Measurements from ENCODE around the gene CDHR2.

CDHR2 gene

DNA sequence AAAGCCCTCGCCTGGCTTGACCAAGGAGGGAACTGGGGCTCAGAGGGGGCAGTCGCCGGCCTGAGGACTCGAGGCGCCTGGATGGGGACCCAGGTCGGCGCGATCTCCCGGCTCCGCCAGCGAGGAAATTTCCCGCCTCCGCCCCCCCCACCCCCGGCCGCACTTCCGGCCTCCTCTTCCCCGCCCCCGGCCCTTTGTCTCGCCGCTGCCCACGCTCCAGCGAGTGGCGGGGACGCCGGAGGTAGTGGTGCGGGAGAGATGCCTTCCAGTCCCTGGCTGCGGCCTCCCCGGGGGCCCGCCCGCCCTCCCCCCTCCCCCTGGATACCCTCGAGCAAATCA, 61.3 kb downstream of the CDHR2 start:
- Histone ChIP-seq H3K36me3 (ENCODE audit: control insufficient read depth, insufficient read depth, low read length) (no peaks in the 10 kb centered on the region), H3K9ac (ENCODE audit: low read length) (no peak overlapping the region), H3K4me3 (ENCODE audit: low read length) (no peak overlapping the region), H3K4me1 (ENCODE audit: control insufficient read depth, insufficient read depth, low read length) (peaks cover 3% of the 10 kb centered on the region), H3K9me3 (ENCODE audit: control insufficient read depth, low read length) (no peaks in the 10 kb centered on the region), H3K27me3 (ENCODE audit: control insufficient read depth, insufficient read depth, low read length) (peaks cover 33% of the 10 kb centered on the region)

DNA sequence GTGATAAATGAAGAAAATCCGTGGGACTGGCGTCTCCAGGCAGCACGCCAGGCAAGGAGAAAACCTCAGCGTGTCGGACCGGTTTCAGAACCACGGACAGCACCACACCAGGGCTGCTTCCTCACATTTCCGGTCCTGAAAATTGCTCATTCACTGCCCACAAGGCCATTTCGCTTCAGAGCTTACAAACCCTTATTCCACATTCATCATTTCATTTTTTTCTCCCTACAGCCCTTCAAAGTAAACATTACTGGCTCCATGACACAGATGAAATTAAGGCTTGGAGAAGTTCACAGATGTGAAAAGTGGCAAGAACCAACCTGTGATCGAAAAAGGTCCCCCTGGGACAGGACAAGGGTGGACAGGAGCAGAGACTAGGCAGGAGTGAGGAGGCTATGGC, 62.3 kb downstream of the CDHR2 start:
- Histone ChIP-seq H3K9ac (ENCODE audit: low read length) (no peak overlapping the region), H3K36me3 (ENCODE audit: control insufficient read depth, insufficient read depth, low read length) (no peaks in the 10 kb centered on the region), H3K27me3 (ENCODE audit: control insufficient read depth, insufficient read depth, low read length) (peaks cover 37% of the 10 kb centered on the region), H3K4me1 (ENCODE audit: control insufficient read depth, insufficient read depth, low read length) (peaks cover 3% of the 10 kb centered on the region), H3K4me3 (ENCODE audit: low read length) (no peak overlapping the region), H3K9me3 (ENCODE audit: control insufficient read depth, low read length) (no peaks in the 10 kb centered on the region)

DNA sequence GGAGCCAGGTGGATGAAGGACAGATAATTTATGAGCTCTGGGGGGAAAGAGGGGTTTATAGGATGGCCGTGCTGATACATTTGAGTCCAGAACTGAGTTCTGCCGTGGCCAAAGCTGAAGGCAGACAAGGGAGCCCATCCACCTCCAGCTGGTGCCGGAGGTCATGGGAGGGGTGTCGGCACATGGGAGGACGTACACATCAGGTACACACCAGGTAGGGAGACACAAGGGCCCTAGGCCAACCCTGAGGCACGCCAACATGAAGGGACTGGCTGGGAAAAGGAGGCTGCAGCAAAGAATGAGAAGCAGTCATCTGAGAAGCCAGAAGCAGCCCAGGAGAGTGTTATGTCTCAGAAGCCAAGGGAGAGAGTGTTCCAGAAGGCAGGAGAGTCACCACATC, 62.9 kb downstream of the CDHR2 start:
- Histone ChIP-seq H3K36me3 (ENCODE audit: control insufficient read depth, insufficient read depth, low read length) (no peaks in the 10 kb centered on the region), H3K9ac (ENCODE audit: low read length) (no peak overlapping the region), H3K4me1 (ENCODE audit: control insufficient read depth, insufficient read depth, low read length) (peaks cover 3% of the 10 kb centered on the region), H3K27me3 (ENCODE audit: control insufficient read depth, insufficient read depth, low read length) (peaks cover 43% of the 10 kb centered on the region), H3K9me3 (ENCODE audit: control insufficient read depth, low read length) (no peaks in the 10 kb centered on the region), H3K4me3 (ENCODE audit: low read length) (no peak overlapping the region)

DNA sequence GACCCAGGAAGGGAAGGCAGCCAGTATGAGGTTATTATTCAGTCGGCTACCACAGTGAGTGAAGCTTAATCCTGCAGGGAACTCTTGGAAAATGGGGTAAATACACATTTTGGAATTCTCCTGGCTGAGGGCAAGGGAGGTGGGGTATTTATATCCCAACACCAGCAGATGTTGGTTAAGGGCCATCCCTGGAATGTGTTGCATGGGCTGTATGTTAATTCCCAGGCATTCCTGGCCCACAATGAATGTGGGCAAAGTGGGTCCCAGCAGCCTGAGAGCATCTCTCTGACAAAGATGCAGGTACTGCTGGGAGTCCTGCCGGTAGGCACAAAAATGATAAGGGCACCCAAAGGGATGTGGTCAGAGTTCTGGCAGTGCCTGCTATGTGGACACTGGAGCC, 63.7 kb downstream of the CDHR2 start:
- no peak overlapping the region for H3K4me3 ChIP-seq (ENCODE audit: low read length)
- H3K27me3 ChIP-seq (ENCODE audit: control insufficient read depth, insufficient read depth, low read length) = peaks cover 47% of the 10 kb centered on the region
- no peak overlapping the region for H3K9ac ChIP-seq (ENCODE audit: low read length)
- peaks cover 3% of the 10 kb centered on the region for H3K4me1 ChIP-seq (ENCODE audit: control insufficient read depth, insufficient read depth, low read length)
- no peaks in the 10 kb centered on the region for H3K36me3 ChIP-seq (ENCODE audit: control insufficient read depth, insufficient read depth, low read length)
- no peaks in the 10 kb centered on the region for H3K9me3 ChIP-seq (ENCODE audit: control insufficient read depth, low read length)

DNA sequence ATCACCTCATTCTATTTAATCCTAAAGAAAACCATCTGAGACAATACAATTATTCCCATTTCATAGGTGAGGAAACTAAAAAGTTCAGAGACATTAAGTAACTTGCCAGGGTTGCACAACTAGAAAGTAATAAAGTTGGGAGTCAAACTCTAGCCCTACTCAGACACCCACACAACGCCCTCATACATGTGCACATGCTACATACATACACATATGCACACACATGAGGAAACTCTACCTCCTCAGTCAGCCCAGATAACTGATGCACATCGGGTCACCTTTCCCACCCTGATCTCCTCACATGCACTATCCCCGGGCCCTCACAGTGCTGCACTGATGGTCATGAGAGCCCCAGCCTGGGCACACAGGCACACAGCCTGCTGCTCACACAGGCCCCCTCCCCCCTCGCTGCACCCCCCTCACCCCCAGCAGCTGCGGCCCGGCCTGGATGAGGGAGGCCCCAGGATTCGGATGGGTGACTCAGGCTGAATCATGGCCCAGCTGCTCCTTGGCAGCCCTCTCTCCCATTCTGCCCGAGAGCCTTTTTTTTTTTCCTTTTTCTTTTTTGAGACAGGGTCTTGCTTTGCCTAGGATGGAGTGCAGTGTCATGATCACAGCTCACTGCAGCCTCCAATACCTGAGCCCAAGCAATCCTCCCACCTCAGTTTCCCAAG, 65.8 kb downstream of the CDHR2 start:
- Histone ChIP-seq H3K4me1 (ENCODE audit: control insufficient read depth, insufficient read depth, low read length) (peaks cover 6% of the 10 kb centered on the region), H3K9ac (ENCODE audit: low read length) (no peak overlapping the region), H3K36me3 (ENCODE audit: control insufficient read depth, insufficient read depth, low read length) (no peaks in the 10 kb centered on the region), H3K4me3 (ENCODE audit: low read length) (no peak overlapping the region), H3K27me3 (ENCODE audit: control insufficient read depth, insufficient read depth, low read length) (peaks cover 57% of the 10 kb centered on the region), H3K9me3 (ENCODE audit: control insufficient read depth, low read length) (no peaks in the 10 kb centered on the region)

DNA sequence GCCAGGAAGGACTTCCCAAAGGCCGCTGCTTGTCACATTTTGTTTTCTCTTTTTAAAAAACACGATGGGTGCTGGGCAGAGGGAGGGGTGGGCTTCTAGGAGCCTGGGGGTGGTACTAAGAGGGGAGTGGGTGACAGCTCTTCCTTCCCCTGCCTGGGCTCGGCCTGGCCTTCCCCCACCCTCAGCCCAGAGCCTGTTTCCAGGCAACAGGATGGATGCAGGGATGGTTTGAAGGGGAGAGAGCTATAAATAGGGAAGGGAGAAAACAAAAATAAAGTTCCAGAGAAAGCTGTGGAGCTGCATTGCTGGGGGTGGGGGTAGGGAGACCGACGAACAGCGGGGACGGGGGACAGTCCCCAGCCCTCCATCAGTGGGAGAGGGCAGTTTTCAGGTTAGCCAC, 67.4 kb downstream of the CDHR2 start:
- no peak overlapping the region for H3K9ac ChIP-seq (ENCODE audit: low read length)
- H3K4me1 ChIP-seq (ENCODE audit: control insufficient read depth, insufficient read depth, low read length) = peaks cover 6% of the 10 kb centered on the region
- H3K36me3 ChIP-seq (ENCODE audit: control insufficient read depth, insufficient read depth, low read length) = no peaks in the 10 kb centered on the region
- H3K9me3 ChIP-seq (ENCODE audit: control insufficient read depth, low read length) = no peaks in the 10 kb centered on the region
- no peak overlapping the region for H3K4me3 ChIP-seq (ENCODE audit: low read length)
- H3K27me3 ChIP-seq (ENCODE audit: control insufficient read depth, insufficient read depth, low read length) = peaks cover 67% of the 10 kb centered on the region

DNA sequence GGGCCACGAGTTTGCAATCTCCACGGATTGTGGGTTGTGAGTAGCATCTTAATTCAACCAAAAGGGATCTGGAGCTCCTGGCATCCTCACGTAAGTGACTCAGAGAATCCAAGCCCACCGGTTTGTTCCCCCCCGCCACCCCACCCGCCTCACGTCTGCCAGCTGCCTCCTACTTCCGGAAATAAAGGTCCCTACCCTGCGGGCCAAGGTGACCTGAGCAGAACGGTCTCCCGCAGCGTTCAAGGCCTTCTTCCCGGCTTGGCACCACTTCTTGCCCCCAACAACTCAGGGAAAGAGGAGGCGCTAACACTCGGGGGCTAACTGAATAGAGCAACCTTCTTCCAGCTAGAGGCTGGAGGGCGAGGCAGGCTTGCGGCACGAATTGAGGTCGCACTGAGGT, 69.6 kb downstream of the CDHR2 start:
- Histone ChIP-seq H3K27me3 (ENCODE audit: control insufficient read depth, insufficient read depth, low read length) (peaks cover 62% of the 10 kb centered on the region), H3K4me3 (ENCODE audit: low read length) (no peak overlapping the region), H3K9me3 (ENCODE audit: control insufficient read depth, low read length) (no peaks in the 10 kb centered on the region), H3K9ac (ENCODE audit: low read length) (no peak overlapping the region), H3K36me3 (ENCODE audit: control insufficient read depth, insufficient read depth, low read length) (no peaks in the 10 kb centered on the region), H3K4me1 (ENCODE audit: control insufficient read depth, insufficient read depth, low read length) (peaks cover 4% of the 10 kb centered on the region)

DNA sequence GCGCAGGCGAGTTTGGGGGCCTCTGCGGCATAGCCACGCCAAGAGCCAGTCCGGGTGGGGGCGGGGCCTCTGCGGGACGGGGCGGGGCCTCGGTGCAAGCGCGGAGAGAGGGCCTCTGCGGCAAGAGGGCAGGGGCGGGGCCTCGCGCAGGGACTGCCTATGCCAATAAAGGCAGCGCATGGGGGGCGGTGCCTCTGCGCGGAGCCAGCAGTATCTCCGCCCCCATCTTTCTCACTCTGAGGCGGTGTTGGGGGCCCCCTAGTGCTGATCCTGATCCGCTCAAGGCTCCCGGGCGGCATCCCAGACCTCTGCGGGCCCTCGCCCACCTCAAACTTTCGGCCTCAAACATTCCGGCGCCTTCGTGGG, 70.0 kb downstream of the CDHR2 start:
- Histone ChIP-seq H3K4me3 (ENCODE audit: low read length) (no peak overlapping the region), H3K9me3 (ENCODE audit: control insufficient read depth, low read length) (no peaks in the 10 kb centered on the region), H3K27me3 (ENCODE audit: control insufficient read depth, insufficient read depth, low read length) (peaks cover 65% of the 10 kb centered on the region), H3K4me1 (ENCODE audit: control insufficient read depth, insufficient read depth, low read length) (peaks cover 4% of the 10 kb centered on the region), H3K9ac (ENCODE audit: low read length) (no peak overlapping the region), H3K36me3 (ENCODE audit: control insufficient read depth, insufficient read depth, low read length) (no peaks in the 10 kb centered on the region)

DNA sequence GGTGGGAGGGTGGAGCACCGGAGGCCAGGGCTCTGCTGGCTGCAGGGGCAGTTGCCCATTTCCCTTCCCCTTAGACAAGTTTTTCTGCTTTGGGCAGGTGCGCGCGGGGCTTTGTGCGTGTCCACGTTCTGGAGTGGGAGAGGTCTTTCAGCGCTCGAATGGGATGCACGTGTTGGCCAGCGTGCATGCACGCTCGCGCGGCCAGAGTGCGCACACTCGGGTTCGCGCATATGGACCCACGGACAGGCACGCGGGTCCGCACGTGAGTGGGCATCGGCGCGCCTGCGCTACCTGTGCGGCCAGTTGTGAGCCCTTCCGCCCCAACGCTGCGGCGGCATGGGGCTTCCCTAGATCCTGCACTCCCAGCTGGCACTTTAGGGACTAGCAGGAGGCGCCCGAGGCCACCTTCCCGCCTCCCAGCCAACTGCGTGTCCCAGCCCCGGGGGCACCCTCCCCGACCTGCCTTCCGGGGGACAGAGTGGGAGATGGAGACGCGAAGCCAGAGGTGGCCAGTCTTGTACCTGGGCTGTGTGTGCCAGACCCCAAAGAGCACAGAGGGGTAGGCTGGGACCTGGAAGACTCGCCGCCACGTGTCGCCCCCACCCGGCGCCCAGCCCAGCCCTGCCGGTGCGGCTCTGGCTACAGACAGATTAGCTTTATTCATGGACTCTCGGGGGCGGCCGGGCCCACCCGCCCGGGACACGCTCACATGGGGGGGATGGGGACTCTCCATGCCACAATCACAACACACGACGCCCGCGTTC, 70.6 kb downstream of the CDHR2 start:
- H3K9ac ChIP-seq (ENCODE audit: low read length) = no peak overlapping the region
- H3K27me3 ChIP-seq (ENCODE audit: control insufficient read depth, insufficient read depth, low read length) = peaks cover 67% of the 10 kb centered on the region
- H3K36me3 ChIP-seq (ENCODE audit: control insufficient read depth, insufficient read depth, low read length) = no peaks in the 10 kb centered on the region
- no peak overlapping the region for H3K4me3 ChIP-seq (ENCODE audit: low read length)
- no peaks in the 10 kb centered on the region for H3K9me3 ChIP-seq (ENCODE audit: control insufficient read depth, low read length)
- H3K4me1 ChIP-seq (ENCODE audit: control insufficient read depth, insufficient read depth, low read length) = peaks cover 4% of the 10 kb centered on the region

DNA sequence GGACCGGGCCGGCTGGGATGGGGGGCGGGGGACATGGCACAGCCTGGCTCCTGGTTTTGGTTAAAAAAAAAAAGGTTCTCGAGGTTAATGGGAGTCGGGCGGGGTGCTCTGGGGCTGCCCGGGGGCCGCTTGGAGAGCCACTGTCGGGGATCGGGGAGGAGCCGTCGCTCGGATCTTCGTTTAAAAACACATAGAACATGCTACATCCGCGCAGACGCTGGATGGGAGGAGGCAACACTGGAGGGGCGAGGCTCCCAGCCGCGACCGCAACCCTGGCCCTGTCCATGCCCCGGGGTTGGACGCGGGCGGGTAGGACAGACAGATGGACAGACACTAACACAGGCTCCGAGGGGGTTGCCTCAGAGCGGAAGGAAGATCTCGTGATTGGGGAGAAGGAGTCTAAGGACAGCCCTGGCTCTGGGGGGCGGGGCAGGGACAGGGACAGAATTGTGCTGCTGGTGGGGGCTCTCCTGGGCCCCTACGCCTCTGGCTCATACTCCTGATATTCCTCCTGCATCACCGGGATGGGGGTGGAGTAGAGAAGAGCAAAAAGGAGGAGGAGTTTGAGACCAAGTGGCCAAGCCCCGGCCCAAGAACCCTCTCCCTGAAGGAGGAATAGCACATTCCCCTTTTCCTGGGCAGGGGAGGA, 71.3 kb downstream of the CDHR2 start:
- H3K4me1 ChIP-seq (ENCODE audit: control insufficient read depth, insufficient read depth, low read length) = peaks cover 4% of the 10 kb centered on the region

DNA sequence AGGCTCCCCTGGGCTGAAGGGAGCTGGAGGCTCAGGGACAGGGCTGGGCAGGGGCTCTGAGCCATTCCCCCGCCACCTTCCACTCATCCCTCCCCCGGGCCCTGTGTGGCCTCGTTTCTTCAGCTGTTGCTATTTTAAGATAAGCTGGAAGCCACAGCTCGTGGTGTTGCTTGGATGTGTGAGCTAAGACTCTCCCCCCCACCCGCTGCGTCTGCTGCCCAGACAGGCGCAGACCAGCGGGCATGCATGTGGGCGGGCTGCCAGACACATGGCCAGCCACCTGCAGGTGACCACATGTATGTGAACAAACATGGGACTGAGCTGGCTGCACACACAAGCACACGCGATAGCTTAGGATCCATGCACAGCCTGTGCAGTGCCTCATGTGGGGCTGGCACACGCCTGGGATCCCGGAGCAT, 72.5 kb downstream of the CDHR2 start:
- Histone ChIP-seq H3K4me1 (ENCODE audit: control insufficient read depth, insufficient read depth, low read length) (peaks cover 10% of the 10 kb centered on the region), H3K9me3 (ENCODE audit: control insufficient read depth, low read length) (no peaks in the 10 kb centered on the region), H3K9ac (ENCODE audit: low read length) (no peak overlapping the region), H3K4me3 (ENCODE audit: low read length) (no peak overlapping the region), H3K27me3 (ENCODE audit: control insufficient read depth, insufficient read depth, low read length) (peaks cover 78% of the 10 kb centered on the region), H3K36me3 (ENCODE audit: control insufficient read depth, insufficient read depth, low read length) (no peaks in the 10 kb centered on the region)

More for the DNA sequence above, 71.3 kb downstream of the CDHR2 start:
- peaks cover 72% of the 10 kb centered on the region for H3K27me3 ChIP-seq (ENCODE audit: control insufficient read depth, insufficient read depth, low read length)
- H3K4me3 ChIP-seq (ENCODE audit: low read length) = no peak overlapping the region
- no peaks in the 10 kb centered on the region for H3K9me3 ChIP-seq (ENCODE audit: control insufficient read depth, low read length)
- no peak overlapping the region for H3K9ac ChIP-seq (ENCODE audit: low read length)
- H3K36me3 ChIP-seq (ENCODE audit: control insufficient read depth, insufficient read depth, low read length) = no peaks in the 10 kb centered on the region

DNA sequence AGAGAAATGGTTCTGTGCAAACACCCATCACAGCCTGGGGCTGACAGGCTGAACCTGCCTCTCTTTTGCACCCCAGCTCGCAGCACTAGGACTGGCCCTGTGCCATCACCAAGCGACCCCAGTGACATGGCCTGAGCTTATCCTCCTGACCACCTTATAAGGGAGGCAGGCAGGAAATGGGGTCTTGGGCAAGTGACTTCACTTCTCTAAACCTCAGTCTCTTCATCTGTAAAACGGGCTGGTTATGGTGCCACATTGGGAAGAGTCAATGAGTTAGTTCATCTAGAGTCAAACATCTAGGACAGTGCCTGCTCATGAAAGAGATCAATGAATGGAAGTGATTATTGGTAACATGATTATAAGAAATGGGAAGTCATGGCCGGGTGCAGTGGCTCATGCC, 75.0 kb downstream of the CDHR2 start:
- H3K36me3 ChIP-seq (ENCODE audit: control insufficient read depth, insufficient read depth, low read length) = no peaks in the 10 kb centered on the region
- no peak overlapping the region for H3K9ac ChIP-seq (ENCODE audit: low read length)
- H3K4me1 ChIP-seq (ENCODE audit: control insufficient read depth, insufficient read depth, low read length) = peaks cover 15% of the 10 kb centered on the region
- no peaks in the 10 kb centered on the region for H3K9me3 ChIP-seq (ENCODE audit: control insufficient read depth, low read length)
- peaks cover 82% of the 10 kb centered on the region for H3K27me3 ChIP-seq (ENCODE audit: control insufficient read depth, insufficient read depth, low read length)
- no peak overlapping the region for H3K4me3 ChIP-seq (ENCODE audit: low read length)
